Measurements from ENCODE around the gene SHCBP1L. TPM values are rescaled to one million over a fixed set of nuclear protein-coding genes. Genes with fewer than 3 reads are reported as not detected.
A peak's percentile ranks its signal among the peaks of the same experiment; 100 is the strongest.
"Not testable (repeated sequence)": the region's sequence is repeated elsewhere in the genome, so short reads cannot be mapped to it uniquely, and the experiment has no call there.

SHCBP1L gene
- polyA plus RNA-seq, 4 donors, result 0.33 to 0.50 (median 0.46) TPM

DNA sequence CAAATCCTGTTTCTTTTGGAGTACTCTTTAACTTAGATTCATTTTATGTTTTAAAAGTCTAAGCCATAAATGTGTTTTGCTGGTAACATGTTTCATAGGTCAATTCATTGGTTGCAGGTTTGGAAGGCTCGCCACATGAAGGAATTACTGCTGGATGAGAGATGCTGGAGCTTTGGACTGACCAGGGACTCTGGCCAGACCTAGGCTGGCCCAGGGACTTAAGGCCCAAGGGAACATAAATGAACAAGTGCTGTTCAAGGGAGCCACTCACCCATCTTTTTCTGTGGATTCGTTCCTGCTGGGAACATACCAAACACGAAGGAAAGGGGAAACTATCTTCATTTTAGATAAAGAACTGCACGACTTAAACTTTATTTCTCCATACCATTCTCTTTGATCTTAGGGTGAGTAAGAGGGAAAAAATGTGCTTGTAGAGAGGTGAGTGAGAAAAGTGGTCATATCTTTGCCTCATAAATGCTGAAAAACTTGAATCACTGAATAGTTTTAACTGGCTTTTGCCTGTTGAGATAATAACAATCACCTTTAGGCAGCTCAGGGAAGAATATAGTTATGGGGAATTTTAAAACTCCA lies 15.3 kb upstream of the SHCBP1L start:
- no peak for DNase-seq (ENCODE audit: low read depth in 4 of 4, low spot score in 3 of 4)

DNA sequence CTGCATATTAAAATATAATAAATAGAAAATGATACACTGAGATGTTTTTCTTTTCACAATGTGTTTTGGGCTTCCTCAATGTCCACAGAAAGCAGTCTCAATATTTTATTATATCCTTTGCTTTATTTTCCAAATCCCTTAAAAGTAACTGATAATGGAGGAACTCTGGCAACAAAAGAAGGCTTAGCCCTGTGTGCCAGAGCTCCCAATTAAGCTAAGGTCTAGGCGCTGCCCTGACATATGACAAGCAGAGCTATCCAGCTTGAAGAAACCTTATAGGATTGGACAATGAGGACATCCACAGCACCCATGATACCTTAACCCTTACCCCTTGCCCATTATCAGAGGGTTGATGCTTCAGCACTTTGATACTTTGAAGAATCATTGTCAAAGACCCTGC lies 12.9 kb upstream of the SHCBP1L start:
- DNase-seq (ENCODE audit: low read depth in 4 of 4, low spot score in 3 of 4), result no peak

DNA sequence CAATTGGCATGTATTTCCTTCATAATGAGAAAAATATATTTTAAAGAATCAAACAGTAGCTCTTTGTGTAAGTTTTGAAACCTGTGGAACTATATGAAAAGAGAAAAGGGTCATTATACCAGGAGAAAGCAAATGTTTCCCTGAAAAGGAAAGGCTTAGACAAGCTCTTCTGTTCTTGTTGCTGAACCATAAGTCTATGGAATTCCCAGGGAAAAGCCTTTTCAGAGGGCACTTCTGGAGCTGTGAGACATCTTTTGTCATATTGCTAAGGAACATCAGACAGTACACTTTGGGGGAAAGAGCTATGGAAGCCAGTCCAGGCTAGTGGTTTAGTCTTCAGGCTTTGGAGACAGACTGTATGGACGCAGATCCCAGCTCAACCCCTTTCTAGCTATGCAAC lies 12.1 kb upstream of the SHCBP1L start:
- DNase-seq (ENCODE audit: low read depth in 4 of 4, low spot score in 3 of 4), result no peak

DNA sequence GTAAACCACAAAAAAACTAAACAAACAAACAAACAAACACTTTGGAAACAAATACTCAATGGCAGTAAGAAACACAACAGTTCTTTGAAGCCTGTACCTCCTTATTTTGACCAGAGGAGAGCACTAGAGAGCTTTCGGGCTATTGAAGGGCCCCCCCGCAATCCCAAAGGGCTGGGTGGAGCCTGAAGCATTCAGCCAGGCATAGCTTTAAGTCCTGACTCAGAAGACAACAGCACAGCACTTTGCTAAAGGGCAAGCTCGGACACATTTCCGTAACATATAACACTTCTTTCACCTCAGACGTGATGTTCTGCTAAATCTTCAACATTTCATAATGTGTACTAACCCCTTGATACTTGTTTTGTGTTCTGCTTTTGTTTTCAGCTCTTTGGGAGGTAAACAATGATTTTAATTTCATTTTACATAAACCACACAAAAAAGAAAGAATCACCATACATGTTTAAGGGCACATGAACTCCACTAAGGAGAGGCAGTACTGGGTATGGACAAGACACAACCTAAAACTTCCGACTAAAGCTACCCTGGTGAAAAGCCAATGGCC lies 9.7 kb upstream of the SHCBP1L start:
- peak; percentile 58 to 77 (median 63) for DNase-seq (ENCODE audit: low read depth in 4 of 4, low spot score in 3 of 4)

DNA sequence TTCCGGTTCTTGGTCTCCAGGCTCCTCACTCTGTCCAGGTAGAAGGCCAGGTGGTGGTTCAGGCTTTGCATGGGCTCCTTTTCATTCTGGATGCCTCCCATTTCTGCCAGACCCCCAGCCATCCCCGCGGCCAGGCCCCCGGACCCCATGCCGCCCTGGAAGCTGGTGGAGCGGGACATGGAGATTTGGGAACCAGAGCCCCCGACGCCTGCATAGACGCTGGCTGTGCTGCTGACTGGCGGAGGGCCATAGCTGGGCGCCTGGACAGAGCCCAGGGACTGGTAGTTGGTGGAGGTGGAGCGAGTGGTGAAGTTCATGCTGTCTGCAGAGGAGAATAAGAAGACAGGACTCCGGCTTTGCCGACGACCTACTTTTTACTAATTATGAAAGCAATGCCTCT lies 7.1 kb upstream of the SHCBP1L start:
- no peak for DNase-seq (ENCODE audit: low read depth in 4 of 4, low spot score in 3 of 4)

DNA sequence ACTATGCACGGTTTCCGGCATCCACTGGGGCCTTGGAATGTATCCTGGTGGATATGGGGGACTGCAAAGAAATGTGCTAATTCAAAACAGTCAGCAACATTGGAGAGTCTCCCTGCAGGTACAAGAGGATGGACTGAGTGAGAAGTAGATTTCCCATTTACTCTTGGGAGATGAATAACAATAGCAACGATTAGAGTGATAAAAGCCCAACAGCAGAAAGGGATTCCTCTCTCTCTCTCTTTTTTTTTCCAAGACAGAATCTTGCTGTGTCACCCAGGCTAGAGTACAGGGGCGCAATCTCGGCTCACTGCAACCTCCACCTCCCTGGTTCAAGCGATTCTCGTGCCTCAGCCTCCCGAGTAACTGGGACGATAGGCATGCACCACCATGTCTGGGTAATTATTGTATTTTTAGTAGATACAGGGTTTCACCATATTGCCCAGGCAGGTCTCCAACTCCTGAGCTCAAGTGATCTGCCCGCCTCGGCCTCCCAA lies 5.0 kb upstream of the SHCBP1L start:
- DNase-seq (ENCODE audit: low read depth in 4 of 4, low spot score in 3 of 4), result no peak

- DNase-seq (ENCODE audit: low read depth in 4 of 4, low spot score in 3 of 4), result no peak
Measured at GRCh38 chr1:182956708-182957365, 3.9 kb upstream of the SHCBP1L start.

GRCh38 chr1:182955596-182956588 lies 2.9 kb upstream of the SHCBP1L start:
- no peak for DNase-seq (ENCODE audit: low read depth in 4 of 4, low spot score in 3 of 4)

GRCh38 chr1:182953826-182954225 lies 860 bp upstream of the SHCBP1L start:
- no peak for DNase-seq (ENCODE audit: low read depth in 4 of 4, low spot score in 3 of 4)

- DNase-seq (ENCODE audit: low read depth in 4 of 4, low spot score in 3 of 4), result not testable (repeated sequence)
Measured at GRCh38 chr1:182943336-182943735, 9.6 kb downstream of the SHCBP1L start.

DNA sequence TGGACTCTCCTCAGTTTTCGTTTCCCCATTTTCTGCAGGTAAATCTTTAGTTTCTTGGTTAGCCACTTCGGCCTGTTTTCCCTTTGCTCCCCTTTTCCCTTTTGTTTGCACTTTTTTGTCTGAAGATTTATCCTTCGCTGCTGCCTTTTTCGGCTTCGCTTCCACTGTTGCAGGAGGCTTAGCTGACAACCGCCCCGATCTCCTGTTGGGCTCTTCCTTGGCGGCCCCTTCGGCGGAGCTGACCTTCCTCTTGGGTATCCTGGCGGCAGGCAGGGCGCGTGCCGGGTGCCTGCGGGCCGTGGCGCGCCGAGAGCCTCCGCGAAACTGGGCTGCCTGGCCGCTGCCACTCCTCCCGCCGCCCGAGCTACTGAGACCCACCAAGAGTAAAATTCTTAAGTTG lies 10.8 kb downstream of the SHCBP1L start:
- not testable (repeated sequence) for DNase-seq (ENCODE audit: low read depth in 4 of 4, low spot score in 3 of 4)

DNA sequence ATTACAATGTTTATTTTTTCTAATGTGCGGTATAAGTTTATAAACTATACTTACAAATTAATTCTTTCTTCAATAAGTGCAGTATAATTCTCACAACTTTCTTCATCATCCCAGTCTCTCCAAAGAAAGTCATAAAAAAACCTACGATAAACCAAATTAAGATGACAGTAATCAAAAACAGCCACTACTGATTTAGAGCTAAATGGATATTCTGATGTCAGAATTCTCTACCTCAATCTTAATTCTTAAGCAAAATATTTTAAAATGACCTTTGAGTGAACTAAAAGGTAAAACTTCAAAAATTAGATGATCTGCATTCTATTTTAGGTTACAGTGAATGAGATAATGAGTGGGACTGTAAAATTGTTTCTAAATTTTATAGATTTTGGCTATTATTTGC lies 13.6 kb downstream of the SHCBP1L start:
- no peak for DNase-seq (ENCODE audit: low read depth in 4 of 4, low spot score in 3 of 4)

DNA sequence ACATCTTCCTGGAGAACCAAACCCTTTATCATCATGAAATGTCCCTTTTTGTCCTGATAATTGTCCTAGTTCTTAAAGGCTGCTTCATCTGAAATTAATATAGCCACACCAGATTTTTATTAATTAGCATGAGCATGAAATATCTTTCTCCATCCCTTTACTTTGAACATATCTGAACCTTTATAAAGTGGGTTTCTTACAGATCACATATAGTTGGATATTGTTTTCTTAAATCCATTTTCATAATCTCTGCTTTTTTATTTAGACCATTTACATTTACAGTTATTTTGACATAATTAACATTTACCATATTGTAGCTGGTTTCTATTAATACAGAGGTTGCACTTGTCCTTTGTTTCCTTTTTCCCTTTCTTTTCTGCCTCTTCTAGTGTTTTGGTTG lies 17.2 kb downstream of the SHCBP1L start:
- no peak for DNase-seq (ENCODE audit: low read depth in 4 of 4, low spot score in 3 of 4)

- no peak for DNase-seq (ENCODE audit: low read depth in 4 of 4, low spot score in 3 of 4)
Measured at GRCh38 chr1:182930985-182931384, 22.0 kb downstream of the SHCBP1L start.

DNA sequence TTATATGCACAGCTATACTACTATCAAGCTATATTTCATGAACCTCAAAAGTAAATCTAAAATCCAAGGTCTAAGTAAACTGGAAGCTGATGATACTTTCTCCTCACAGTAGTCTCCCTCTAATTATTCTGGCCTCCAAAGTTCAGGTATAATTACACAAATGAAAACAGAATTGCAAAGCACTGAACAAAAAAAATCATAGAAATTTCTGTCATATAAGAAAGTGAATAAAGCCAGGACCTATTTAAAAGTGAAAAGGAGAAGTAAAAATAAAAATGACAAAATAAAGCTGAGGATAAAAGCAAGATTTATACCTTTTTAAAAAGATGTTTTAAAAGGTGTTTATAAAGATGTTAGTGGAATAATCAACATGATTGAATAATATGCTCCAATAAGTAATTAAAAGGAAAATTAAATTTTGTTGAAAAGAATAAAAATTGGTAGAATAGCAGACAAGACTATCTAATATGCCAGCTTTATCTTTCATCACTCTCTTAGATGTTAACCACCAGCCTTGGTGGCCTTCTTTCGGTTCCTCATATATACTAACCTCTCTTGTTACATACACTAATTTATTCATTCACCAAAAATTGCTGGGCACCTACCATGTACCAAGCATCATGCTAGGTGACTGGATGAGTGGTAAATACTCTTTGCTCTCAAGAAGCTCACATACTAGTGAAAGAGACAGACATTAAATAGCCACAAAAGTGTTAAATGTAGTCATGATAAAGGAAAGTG lies 25.1 kb downstream of the SHCBP1L start:
- no peak for DNase-seq (ENCODE audit: low read depth in 4 of 4, low spot score in 3 of 4)

GRCh38 chr1:182925661-182926060 lies 27.3 kb downstream of the SHCBP1L start:
- no peak for DNase-seq (ENCODE audit: low read depth in 4 of 4, low spot score in 3 of 4)

DNA sequence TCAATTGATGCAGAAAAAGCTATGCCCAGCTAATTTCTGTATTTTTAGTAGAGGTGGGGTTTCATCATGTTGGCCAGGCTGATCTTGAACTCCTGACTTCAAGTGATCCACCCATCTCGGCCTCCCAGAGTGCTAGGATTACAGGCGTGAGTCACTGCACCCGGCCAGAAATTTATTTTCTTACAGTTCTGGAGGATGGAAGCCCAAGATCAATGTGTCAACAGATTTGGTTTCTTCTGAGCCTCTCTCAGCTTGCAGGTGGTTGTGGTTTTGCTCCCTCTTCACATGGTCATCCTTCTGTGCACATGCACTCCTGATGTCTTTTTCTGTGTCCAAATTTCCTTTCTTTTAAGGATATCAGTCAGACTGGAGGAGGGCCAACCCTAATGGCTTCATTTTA lies 35.6 kb downstream of the SHCBP1L start:
- no peak for DNase-seq (ENCODE audit: low read depth in 4 of 4, low spot score in 3 of 4)

GRCh38 chr1:182913401-182913800 lies 39.6 kb downstream of the SHCBP1L start:
- no peak for DNase-seq (ENCODE audit: low read depth in 4 of 4, low spot score in 3 of 4)

DNA sequence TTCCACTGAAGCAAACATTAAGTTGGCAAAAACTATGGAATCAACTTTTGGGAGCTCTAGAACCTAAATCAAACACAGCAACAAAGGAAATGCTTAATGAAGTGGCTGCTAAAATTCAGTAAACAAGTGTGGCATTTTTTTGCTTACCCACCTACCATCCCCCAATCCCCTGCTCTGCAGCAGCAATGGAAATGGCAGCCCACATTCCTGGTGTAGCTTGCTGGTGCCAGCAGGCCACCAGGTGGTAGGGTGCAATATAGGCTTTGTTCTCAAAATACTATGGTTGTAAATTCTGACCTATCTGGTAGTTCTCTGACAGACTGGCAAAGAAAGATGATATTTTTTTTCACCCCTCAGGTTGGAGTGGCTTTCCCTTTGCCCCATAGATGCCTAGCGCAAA lies 42.8 kb downstream of the SHCBP1L start:
- no peak for DNase-seq (ENCODE audit: low read depth in 4 of 4, low spot score in 3 of 4)

- no peak for DNase-seq (ENCODE audit: low read depth in 4 of 4, low spot score in 3 of 4)
Measured at GRCh38 chr1:182909578-182909977, 43.4 kb downstream of the SHCBP1L start.

All from right renal pelvis (tissue), 4 donors.